Type B pancreatic cell (in vitro differentiated cells): ENCODE data around the gene TCF7L1. TPM values are rescaled to one million over a fixed set of nuclear protein-coding genes. Genes with fewer than 3 reads are reported as not detected.
"Not testable (repeated sequence)": the region's sequence is repeated elsewhere in the genome, so short reads cannot be mapped to it uniquely, and the experiment has no call there.

Experiments used
- DNase-seq: peaks from one replicate; pipeline ENCODE4 v3.0.0; 2021; ENCODE audit warnings: mixed read lengths; ENCODE audit not compliant: unreplicated experiment; ENCODE audit errors: extremely low spot score
- H3K27ac Mint-ChIP-seq: 2 replicates; pipeline ENCODE4 v1.8.0; 2021; ENCODE audit warnings: mild to moderate bottlenecking, mixed read lengths
- H3K27me3 Mint-ChIP-seq: 2 replicates; pipeline ENCODE4 v1.8.0; 2021; ENCODE audit warnings: mixed read lengths
- H3K36me3 Mint-ChIP-seq: 2 replicates; pipeline ENCODE4 v1.8.0; 2021; ENCODE audit warnings: mixed read lengths
- H3K4me1 Mint-ChIP-seq: one replicate; pipeline ENCODE4 v1.8.0; 2021; ENCODE audit warnings: mixed read lengths; ENCODE audit not compliant: unreplicated experiment
- H3K4me3 Mint-ChIP-seq: 2 replicates; pipeline ENCODE4 v1.8.0; 2021; ENCODE audit warnings: mild to moderate bottlenecking, mixed read lengths
- H3K9me3 Mint-ChIP-seq: 2 replicates; pipeline ENCODE4 v1.8.0; 2021; ENCODE audit warnings: mixed read lengths
- total RNA-seq: library from RNA; stranded (reverse); gene quantifications from 2 replicates; pipeline ENCODE4 v1.2.1, GENCODE V29; 2021; ENCODE audit warnings: low replicate concordance
- TF ChIP-seq, protein P1 (sequence below): fragments of 200-600 bp; sonication (generic); conservative IDR thresholded peaks from 2 replicates; pipeline ENCODE4 v1.5.0; 2021; ENCODE audit warnings: antibody characterized with exemption, mild to moderate bottlenecking

Gene TCF7L1
- total RNA-seq, 1 donor from 2014 or later: 32.4 TPM

DNA sequence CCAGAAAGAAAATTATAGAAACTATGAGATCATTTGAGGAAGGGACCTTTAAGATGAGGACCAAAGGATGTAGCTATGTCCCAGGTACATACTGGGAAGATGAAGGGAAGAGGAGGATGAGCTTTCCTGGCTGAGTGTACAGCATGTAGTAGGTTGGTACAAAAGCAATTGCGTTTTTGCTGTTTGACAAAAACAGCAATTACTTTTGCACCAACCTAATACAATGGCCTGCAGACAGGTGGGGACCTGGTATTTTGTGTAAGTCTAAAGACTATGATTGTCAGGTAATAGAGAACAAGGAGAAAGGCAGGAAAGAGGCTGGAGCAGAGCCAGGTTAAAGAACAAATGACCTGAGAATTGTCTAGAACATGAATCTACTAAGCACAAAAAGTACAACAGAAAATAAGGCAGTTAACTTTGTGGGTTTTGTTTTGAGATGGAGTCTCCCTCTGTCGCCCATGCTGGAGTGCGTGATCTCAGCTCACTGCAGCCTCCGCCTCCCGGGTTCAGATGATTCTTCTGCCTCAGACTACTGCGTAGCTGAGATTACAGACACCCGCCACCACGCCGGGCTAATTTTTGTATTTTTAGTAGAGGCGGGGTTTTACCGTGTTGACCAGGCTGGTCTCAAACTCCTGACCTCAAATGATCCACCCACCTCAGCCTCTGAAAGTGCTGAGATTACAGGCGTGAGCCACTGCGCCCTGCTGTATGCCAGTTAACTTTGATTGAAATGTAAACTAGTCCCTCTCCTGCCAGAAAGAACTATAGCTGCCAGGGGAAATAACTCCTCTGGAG, 197.8 kb downstream of the TCF7L1 start:
- TF ChIP-seq, protein P1, sequence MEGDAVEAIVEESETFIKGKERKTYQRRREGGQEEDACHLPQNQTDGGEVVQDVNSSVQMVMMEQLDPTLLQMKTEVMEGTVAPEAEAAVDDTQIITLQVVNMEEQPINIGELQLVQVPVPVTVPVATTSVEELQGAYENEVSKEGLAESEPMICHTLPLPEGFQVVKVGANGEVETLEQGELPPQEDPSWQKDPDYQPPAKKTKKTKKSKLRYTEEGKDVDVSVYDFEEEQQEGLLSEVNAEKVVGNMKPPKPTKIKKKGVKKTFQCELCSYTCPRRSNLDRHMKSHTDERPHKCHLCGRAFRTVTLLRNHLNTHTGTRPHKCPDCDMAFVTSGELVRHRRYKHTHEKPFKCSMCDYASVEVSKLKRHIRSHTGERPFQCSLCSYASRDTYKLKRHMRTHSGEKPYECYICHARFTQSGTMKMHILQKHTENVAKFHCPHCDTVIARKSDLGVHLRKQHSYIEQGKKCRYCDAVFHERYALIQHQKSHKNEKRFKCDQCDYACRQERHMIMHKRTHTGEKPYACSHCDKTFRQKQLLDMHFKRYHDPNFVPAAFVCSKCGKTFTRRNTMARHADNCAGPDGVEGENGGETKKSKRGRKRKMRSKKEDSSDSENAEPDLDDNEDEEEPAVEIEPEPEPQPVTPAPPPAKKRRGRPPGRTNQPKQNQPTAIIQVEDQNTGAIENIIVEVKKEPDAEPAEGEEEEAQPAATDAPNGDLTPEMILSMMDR: no peak
- Mint-ChIP-seq H3K36me3 (no peaks in the 10 kb centered on the region), H3K27ac (no peak overlapping the region), H3K4me1 (peaks cover 18% of the 10 kb centered on the region), H3K4me3 (no peak overlapping the region), H3K27me3 (no peaks in the 10 kb centered on the region), H3K9me3 (no peaks in the 10 kb centered on the region)
- no peak for DNase-seq

DNA sequence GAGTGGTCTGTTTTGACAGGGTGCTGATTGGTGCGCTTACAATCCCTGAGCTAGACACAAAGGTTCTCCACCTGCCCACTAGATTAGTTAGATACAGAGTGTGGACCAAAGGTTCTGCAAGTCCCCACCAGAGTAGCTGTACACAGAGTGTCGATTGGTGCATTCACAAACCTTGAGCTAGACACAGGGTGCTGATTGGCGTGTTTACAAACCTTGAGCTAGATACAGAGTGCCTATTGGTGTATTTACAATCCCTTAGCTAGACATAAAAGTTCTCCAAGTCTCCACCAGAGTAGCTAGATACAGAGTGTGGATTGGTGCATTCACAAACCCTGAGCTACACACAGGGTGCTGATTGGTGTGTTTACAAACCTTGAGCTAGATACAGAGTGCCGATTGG, 200.7 kb downstream of the TCF7L1 start:
- H3K9me3 Mint-ChIP-seq, H3K27ac Mint-ChIP-seq, H3K27me3 Mint-ChIP-seq, H3K4me3 Mint-ChIP-seq, H3K4me1 Mint-ChIP-seq, H3K36me3 Mint-ChIP-seq, DNase-seq: not testable (repeated sequence)

DNA sequence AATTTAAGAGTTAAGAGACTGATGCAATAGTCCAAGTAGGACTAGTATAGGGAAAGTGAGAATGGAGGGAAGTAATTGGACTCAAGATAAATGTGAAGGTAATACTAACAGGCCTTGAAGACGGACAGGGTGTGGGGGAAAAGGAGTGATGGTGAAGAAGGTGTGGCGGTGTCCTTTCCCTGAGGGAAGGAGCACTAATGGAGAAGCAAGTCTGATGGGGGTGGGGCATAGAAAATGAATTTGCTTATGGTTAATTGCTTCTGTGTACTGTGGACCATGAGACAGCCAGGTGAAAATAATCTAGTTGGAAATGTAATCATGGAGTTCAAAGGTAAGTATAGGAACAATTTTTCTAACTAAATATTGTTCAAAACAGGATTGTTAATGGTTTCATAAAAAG, 201.7 kb downstream of the TCF7L1 start:
- Mint-ChIP-seq H3K4me1 (no peaks in the 10 kb centered on the region), H3K36me3 (no peaks in the 10 kb centered on the region), H3K27me3 (peaks cover 4% of the 10 kb centered on the region), H3K27ac (peak overlapping the region; percentile 11), H3K4me3 (no peak overlapping the region), H3K9me3 (no peaks in the 10 kb centered on the region)
- TF ChIP-seq, protein P1: no peak
- no peak for DNase-seq

DNA sequence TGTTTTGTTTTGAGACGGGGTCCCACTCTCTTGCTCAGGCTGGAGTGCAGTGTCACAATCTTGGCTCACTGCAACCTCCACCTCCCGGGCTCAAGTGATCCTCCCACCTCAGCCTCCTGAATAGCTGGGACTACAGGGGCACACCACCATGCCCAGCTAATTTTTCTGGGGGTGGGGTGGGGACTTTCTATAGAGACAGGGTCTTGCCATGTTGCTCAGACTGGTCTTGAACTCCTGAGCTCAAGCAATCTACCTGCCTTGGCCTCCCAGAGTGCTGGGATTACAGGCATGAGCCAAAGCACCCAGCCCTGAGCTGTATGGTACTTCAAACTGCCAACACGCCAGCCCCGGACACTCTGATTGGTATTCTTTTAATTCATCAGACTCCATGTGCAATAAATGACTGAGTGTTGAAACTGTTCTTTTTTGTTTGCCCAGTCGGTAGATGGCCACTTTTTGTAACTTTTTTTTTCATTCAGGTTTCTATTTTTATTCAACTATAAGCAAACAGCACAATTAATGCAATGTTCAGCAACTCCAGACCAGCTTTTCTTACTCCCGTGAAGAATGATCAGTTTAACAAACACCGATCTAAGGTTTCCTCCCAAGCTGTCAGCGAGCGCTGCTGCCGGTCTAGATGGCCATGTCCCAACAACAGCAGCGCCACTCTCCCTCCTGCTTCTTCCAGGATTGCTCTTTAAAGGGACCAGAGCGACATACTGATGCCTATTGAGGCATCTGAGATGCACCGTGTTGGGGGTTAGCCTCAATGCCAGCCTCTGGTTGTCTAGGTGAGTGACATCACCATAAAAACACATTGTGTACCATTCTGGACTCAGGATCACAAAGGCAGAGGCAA, 207.1 kb downstream of the TCF7L1 start:
- no peak overlapping the region for H3K4me3 Mint-ChIP-seq
- H3K9me3 Mint-ChIP-seq: no peaks in the 10 kb centered on the region
- H3K27ac Mint-ChIP-seq: no peak overlapping the region
- H3K36me3 Mint-ChIP-seq: peaks cover 5% of the 10 kb centered on the region
- no peak for DNase-seq
- H3K27me3 Mint-ChIP-seq: peaks cover 4% of the 10 kb centered on the region
- TF ChIP-seq, protein P1: no peak
- peaks cover 8% of the 10 kb centered on the region for H3K4me1 Mint-ChIP-seq

DNA sequence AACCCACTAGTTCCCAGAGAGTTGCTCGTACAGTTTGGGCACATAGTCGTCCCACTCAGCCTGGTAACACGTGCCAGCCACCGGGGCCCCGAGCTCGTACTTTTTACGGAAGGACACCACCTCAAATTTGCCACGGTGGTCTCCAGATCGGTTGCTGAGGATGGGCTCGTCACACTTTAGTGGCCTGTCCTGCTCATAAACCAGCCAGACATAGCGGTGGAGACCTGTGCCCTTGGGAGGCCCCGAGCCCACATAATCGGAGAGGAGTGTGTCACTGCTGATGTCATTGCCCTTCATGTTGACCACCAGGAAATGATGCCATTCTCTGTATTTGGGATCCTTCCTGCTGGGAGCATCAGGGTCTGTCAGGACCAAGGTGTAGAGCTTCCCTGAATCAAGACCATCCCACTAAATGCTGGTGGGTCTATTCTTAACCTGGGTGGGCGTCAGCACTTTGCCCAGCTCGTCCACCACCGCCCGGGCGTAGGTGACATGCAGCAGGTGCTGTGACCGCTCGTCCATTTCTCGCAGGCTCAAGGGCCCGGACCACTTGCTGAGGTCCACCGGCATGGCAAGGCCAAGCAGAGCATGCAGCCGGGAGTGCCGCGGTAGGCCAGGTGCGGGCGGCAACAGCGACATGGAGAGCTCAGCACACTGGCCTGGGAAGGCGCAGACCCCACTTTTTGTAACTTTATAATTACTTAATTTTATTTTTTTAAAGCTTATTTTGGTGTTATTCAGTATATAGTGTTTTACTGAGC, 208.3 kb downstream of the TCF7L1 start:
- peaks cover 4% of the 10 kb centered on the region for H3K27me3 Mint-ChIP-seq
- H3K27ac Mint-ChIP-seq: no peak overlapping the region
- DNase-seq: no peak
- peaks cover 5% of the 10 kb centered on the region for H3K36me3 Mint-ChIP-seq
- H3K9me3 Mint-ChIP-seq: no peaks in the 10 kb centered on the region
- H3K4me3 Mint-ChIP-seq: no peak overlapping the region
- H3K4me1 Mint-ChIP-seq: peaks cover 8% of the 10 kb centered on the region
- TF ChIP-seq, protein P1: no peak
